GM23338 (cell line): ENCODE measurements around the gene B3GNT4. TPM values are rescaled to one million over a fixed set of nuclear protein-coding genes. Genes with fewer than 3 reads are reported as not detected.

Experiments
- ATAC-seq: fragments of 200-7000 bp; cut with Tn5 transposase; 3 replicates; pipeline ENCODE4 v1.9.1; 2020
- DNase-seq: peaks from one replicate; pipeline ENCODE4 v3.0.0-alpha.2; 2015; ENCODE audit warnings: low spot score
- H2AFZ ChIP-seq: fragments of 200-600 bp; sonication (generic); 2 replicates; pipeline ENCODE4 v1.8.0; 2016; ENCODE audit warnings: antibody characterized with exemption, mild to moderate bottlenecking, moderate library complexity
- H3F3A ChIP-seq: fragments of 200-600 bp; sonication (generic); replicated peaks from 2 replicates; pipeline ENCODE4 v1.8.0; 2017; ENCODE audit warnings: antibody characterized with exemption, mixed run types, low read depth
- H3K27ac ChIP-seq: fragments of 200-600 bp; sonication (generic); 2 replicates; pipeline ENCODE4 v1.6.1; 2016; ENCODE audit warnings: low read depth
- H3K27me3 ChIP-seq: fragments of 200-600 bp; sonication (generic); 2 replicates; pipeline ENCODE4 v1.8.0; 2016; ENCODE audit warnings: mild to moderate bottlenecking, mixed run types, moderate library complexity; ENCODE audit not compliant: insufficient read depth
- H3K36me3 ChIP-seq: fragments of 200-600 bp; sonication (generic); 2 replicates; pipeline ENCODE4 v1.8.0; 2016; ENCODE audit warnings: mild to moderate bottlenecking; ENCODE audit not compliant: insufficient read depth
- H3K4me1 ChIP-seq: fragments of 200-600 bp; sonication (generic); 2 replicates; pipeline ENCODE4 v1.8.0; 2016; ENCODE audit warnings: mild to moderate bottlenecking, moderate library complexity; ENCODE audit not compliant: insufficient read depth
- H3K4me2 ChIP-seq: fragments of 200-600 bp; sonication (generic); 2 replicates; pipeline ENCODE4 v1.7.1; 2017; ENCODE audit warnings: mixed run types
- H3K4me3 ChIP-seq: fragments of 200-600 bp; sonication (generic); 2 replicates; pipeline ENCODE4 v1.6.1; 2016; ENCODE audit warnings: mixed run types
- H3K79me2 ChIP-seq: fragments of 200-600 bp; sonication (generic); replicated peaks from 2 replicates; pipeline ENCODE4 v1.8.0; 2017; ENCODE audit warnings: mild to moderate bottlenecking; ENCODE audit not compliant: insufficient read depth
- H3K9me2 ChIP-seq: fragments of 200-600 bp; sonication (generic); 2 replicates; pipeline ENCODE4 v1.8.0; 2017; ENCODE audit not compliant: insufficient read depth
- H4K20me1 ChIP-seq: fragments of 200-600 bp; sonication (generic); replicated peaks from 2 replicates; pipeline ENCODE4 v1.8.0; 2017; ENCODE audit warnings: mild to moderate bottlenecking; ENCODE audit not compliant: insufficient read depth
- H3K27ac Mint-ChIP-seq: 2 replicates; pipeline ENCODE4 v1.8.0; 2020; ENCODE audit warnings: inconsistent platforms, mild to moderate bottlenecking, moderate library complexity, mixed read lengths
- H3K27me3 Mint-ChIP-seq: 3 replicates; pipeline ENCODE4 v1.8.0; 2022; ENCODE audit warnings: low read depth, mild to moderate bottlenecking, moderate library complexity, mixed read lengths, inconsistent platforms; ENCODE audit not compliant: insufficient read depth, poor library complexity
- H3K36me3 Mint-ChIP-seq: 3 replicates; pipeline ENCODE4 v1.8.0; 2021; ENCODE audit warnings: low read depth, mild to moderate bottlenecking, inconsistent platforms, moderate library complexity, mixed read lengths
- H3K4me1 Mint-ChIP-seq: 3 replicates; pipeline ENCODE4 v1.8.0; 2020; ENCODE audit warnings: mild to moderate bottlenecking, inconsistent platforms, mixed read lengths
- H3K4me3 Mint-ChIP-seq: 3 replicates; pipeline ENCODE4 v1.8.0; 2021; ENCODE audit warnings: moderate library complexity, mild to moderate bottlenecking, inconsistent platforms, mixed read lengths
- H3K9me3 Mint-ChIP-seq: 3 replicates; pipeline ENCODE4 v1.8.0; 2020; ENCODE audit warnings: moderate library complexity, mild to moderate bottlenecking, inconsistent platforms, mixed read lengths
- CREB1 ChIP-seq: fragments of 250-450 bp; sonication (Bioruptor Pico); IDR thresholded peaks from 2 replicates; pipeline ENCODE4 v1.5.0; 2020; ENCODE audit warnings: low read depth, mild to moderate bottlenecking, moderate library complexity
- CTCF ChIP-seq, 2 experiments: fragments of 200-600 bp in 1 of 2; sonication (generic) in 1 of 2; conservative IDR thresholded peaks; 2 replicates each; pipeline versions ENCODE4 v1.5.1 to v1.6.1; 2016 to 2017; ENCODE audit warnings: antibody characterized with exemption in 2 of 2, low read depth in 2 of 2, mild to moderate bottlenecking in 2 of 2, moderate library complexity in 1 of 2
- EZH2 ChIP-seq: fragments of 200-600 bp; sonication (generic); IDR thresholded peaks from one replicate; pipeline ENCODE4 v1.8.0; 2017; ENCODE audit warnings: antibody characterized with exemption, mild to moderate bottlenecking, low read depth; ENCODE audit not compliant: unreplicated experiment
- EZH2phosphoT487 ChIP-seq: fragments of 200-600 bp; sonication (generic); IDR thresholded peaks from one replicate; pipeline ENCODE4 v1.8.1; 2018; ENCODE audit warnings: antibody characterized with exemption; ENCODE audit not compliant: unreplicated experiment
- JUNB ChIP-seq: IDR thresholded peaks from one replicate; pipeline ENCODE4 v1.6.1; 2016; ENCODE audit warnings: antibody characterized with exemption; ENCODE audit not compliant: unreplicated experiment
- NANOG ChIP-seq: IDR thresholded peaks from 2 replicates; pipeline ENCODE4 v1.6.1; 2016; ENCODE audit warnings: antibody characterized with exemption, borderline replicate concordance
- POLR2AphosphoS5 ChIP-seq: IDR thresholded peaks from 2 replicates; pipeline ENCODE4 v1.6.1; 2016; ENCODE audit warnings: antibody characterized with exemption, low read depth
- STAT1 ChIP-seq: IDR thresholded peaks from one replicate; pipeline ENCODE4 v1.6.1; 2016; ENCODE audit warnings: antibody characterized with exemption; ENCODE audit not compliant: unreplicated experiment
- ZNF114 ChIP-seq: fragments of 250-450 bp; sonication (Bioruptor Pico); IDR thresholded peaks from 2 replicates; pipeline ENCODE4 v1.5.0; 2020; ENCODE audit warnings: mild to moderate bottlenecking, moderate library complexity
- ZNF331 ChIP-seq: fragments of 250-450 bp; sonication (Bioruptor Pico); IDR thresholded peaks from 2 replicates; pipeline ENCODE4 v1.5.0; 2020; ENCODE audit warnings: low read depth, mild to moderate bottlenecking, moderate library complexity
- polyA plus RNA-seq: library from polyadenylated mRNA; unstranded; fragments of >200 nt; fragmentation: Nextera tagmentation; extraction: Ambion mirVana; gene quantifications from 2 replicates; pipeline ENCODE4 v1.2.1, GENCODE V29; 2016
- total RNA-seq: library from RNA; depleted of rRNA; stranded (reverse); fragments of >200 nt; shearing (Covaris generic); gene quantifications from 2 replicates; pipeline ENCODE4 v1.2.3, GENCODE V29; 2014
- TF ChIP-seq, protein P1 (sequence below): IDR thresholded peaks from 2 replicates; pipeline ENCODE4 v1.6.1; 2016; ENCODE audit warnings: antibody characterized with exemption
- TF ChIP-seq, protein P2 (sequence below): IDR thresholded peaks from one replicate; pipeline ENCODE4 v1.6.1; 2018; ENCODE audit warnings: antibody characterized with exemption; ENCODE audit not compliant: unreplicated experiment
- TF ChIP-seq, protein P3 (sequence below): fragments of 250-450 bp; sonication (Bioruptor Pico); IDR thresholded peaks from 2 replicates; pipeline ENCODE4 v1.5.0; 2020; ENCODE audit warnings: mild to moderate bottlenecking, moderate library complexity

The B3GNT4 gene
- total and polyA plus RNA-seq, 2 experiments from 2014 or later = 0.80 to 1.8 TPM

GRCh38 chr12:122206976-122207375, 3.5 kb downstream of the B3GNT4 start:
- peaks cover 36% of the 10 kb centered on the region for H3K36me3 ChIP-seq
- 0 out of 2 replicates have a peak overlapping the region, but pooled peaks have one; percentile 26 for H3K4me2 ChIP-seq
- DNase-seq = no peak
- no peak overlapping the region for H2AFZ ChIP-seq
- peaks cover 38% of the 10 kb centered on the region for H3K27me3 Mint-ChIP-seq
- no peak overlapping the region for H3K4me3 ChIP-seq
- H4K20me1 ChIP-seq = peaks cover 29% of the 10 kb centered on the region
- TF ChIP-seq POLR2AphosphoS5 (no peak), NANOG (no peak), ZNF331 (no peak), CTCF (conservative IDR thresholded peaks at IDR 0.05; ENCODE audit: low read depth in 2 of 2) (no peak), EZH2phosphoT487 (no peak), JUNB (no peak), EZH2 (no peak), STAT1 (no peak), CREB1 (CRISPR knock-in tag) (no peak), ZNF114 (CRISPR knock-in tag) (no peak)
- TF ChIP-seq, protein P1, sequence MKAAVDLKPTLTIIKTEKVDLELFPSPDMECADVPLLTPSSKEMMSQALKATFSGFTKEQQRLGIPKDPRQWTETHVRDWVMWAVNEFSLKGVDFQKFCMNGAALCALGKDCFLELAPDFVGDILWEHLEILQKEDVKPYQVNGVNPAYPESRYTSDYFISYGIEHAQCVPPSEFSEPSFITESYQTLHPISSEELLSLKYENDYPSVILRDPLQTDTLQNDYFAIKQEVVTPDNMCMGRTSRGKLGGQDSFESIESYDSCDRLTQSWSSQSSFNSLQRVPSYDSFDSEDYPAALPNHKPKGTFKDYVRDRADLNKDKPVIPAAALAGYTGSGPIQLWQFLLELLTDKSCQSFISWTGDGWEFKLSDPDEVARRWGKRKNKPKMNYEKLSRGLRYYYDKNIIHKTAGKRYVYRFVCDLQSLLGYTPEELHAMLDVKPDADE = no peak
- TF ChIP-seq, protein P2, sequence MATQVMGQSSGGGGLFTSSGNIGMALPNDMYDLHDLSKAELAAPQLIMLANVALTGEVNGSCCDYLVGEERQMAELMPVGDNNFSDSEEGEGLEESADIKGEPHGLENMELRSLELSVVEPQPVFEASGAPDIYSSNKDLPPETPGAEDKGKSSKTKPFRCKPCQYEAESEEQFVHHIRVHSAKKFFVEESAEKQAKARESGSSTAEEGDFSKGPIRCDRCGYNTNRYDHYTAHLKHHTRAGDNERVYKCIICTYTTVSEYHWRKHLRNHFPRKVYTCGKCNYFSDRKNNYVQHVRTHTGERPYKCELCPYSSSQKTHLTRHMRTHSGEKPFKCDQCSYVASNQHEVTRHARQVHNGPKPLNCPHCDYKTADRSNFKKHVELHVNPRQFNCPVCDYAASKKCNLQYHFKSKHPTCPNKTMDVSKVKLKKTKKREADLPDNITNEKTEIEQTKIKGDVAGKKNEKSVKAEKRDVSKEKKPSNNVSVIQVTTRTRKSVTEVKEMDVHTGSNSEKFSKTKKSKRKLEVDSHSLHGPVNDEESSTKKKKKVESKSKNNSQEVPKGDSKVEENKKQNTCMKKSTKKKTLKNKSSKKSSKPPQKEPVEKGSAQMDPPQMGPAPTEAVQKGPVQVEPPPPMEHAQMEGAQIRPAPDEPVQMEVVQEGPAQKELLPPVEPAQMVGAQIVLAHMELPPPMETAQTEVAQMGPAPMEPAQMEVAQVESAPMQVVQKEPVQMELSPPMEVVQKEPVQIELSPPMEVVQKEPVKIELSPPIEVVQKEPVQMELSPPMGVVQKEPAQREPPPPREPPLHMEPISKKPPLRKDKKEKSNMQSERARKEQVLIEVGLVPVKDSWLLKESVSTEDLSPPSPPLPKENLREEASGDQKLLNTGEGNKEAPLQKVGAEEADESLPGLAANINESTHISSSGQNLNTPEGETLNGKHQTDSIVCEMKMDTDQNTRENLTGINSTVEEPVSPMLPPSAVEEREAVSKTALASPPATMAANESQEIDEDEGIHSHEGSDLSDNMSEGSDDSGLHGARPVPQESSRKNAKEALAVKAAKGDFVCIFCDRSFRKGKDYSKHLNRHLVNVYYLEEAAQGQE = no peak
- TF ChIP-seq, protein P3, sequence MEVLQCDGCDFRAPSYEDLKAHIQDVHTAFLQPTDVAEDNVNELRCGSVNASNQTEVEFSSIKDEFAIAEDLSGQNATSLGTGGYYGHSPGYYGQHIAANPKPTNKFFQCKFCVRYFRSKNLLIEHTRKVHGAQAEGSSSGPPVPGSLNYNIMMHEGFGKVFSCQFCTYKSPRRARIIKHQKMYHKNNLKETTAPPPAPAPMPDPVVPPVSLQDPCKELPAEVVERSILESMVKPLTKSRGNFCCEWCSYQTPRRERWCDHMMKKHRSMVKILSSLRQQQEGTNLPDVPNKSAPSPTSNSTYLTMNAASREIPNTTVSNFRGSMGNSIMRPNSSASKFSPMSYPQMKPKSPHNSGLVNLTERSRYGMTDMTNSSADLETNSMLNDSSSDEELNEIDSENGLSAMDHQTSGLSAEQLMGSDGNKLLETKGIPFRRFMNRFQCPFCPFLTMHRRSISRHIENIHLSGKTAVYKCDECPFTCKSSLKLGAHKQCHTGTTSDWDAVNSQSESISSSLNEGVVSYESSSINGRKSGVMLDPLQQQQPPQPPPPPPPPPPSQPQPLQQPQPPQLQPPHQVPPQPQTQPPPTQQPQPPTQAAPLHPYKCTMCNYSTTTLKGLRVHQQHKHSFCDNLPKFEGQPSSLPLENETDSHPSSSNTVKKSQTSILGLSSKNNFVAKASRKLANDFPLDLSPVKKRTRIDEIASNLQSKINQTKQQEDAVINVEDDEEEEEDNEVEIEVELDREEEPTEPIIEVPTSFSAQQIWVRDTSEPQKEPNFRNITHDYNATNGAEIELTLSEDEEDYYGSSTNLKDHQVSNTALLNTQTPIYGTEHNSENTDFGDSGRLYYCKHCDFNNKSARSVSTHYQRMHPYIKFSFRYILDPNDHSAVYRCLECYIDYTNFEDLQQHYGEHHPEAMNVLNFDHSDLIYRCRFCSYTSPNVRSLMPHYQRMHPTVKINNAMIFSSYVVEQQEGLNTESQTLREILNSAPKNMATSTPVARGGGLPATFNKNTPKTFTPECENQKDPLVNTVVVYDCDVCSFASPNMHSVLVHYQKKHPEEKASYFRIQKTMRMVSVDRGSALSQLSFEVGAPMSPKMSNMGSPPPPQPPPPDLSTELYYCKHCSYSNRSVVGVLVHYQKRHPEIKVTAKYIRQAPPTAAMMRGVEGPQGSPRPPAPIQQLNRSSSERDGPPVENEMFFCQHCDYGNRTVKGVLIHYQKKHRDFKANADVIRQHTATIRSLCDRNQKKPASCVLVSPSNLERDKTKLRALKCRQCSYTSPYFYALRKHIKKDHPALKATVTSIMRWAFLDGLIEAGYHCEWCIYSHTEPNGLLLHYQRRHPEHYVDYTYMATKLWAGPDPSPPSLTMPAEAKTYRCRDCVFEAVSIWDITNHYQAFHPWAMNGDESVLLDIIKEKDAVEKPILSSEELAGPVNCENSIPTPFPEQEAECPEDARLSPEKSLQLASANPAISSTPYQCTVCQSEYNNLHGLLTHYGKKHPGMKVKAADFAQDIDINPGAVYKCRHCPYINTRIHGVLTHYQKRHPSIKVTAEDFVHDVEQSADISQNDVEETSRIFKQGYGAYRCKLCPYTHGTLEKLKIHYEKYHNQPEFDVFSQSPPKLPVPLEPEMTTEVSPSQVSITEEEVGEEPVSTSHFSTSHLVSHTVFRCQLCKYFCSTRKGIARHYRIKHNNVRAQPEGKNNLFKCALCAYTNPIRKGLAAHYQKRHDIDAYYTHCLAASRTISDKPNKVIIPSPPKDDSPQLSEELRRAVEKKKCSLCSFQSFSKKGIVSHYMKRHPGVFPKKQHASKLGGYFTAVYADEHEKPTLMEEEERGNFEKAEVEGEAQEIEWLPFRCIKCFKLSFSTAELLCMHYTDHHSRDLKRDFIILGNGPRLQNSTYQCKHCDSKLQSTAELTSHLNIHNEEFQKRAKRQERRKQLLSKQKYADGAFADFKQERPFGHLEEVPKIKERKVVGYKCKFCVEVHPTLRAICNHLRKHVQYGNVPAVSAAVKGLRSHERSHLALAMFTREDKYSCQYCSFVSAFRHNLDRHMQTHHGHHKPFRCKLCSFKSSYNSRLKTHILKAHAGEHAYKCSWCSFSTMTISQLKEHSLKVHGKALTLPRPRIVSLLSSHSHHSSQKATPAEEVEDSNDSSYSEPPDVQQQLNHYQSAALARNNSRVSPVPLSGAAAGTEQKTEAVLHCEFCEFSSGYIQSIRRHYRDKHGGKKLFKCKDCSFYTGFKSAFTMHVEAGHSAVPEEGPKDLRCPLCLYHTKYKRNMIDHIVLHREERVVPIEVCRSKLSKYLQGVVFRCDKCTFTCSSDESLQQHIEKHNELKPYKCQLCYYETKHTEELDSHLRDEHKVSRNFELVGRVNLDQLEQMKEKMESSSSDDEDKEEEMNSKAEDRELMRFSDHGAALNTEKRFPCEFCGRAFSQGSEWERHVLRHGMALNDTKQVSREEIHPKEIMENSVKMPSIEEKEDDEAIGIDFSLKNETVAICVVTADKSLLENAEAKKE = no peak
- H3K9me3 Mint-ChIP-seq = no peaks in the 10 kb centered on the region
- H3K4me1 Mint-ChIP-seq = peaks cover 24% of the 10 kb centered on the region
- H3K4me1 ChIP-seq = peaks cover 11% of the 10 kb centered on the region; the same call in 1 of the 2 replicates
- no peaks in the 10 kb centered on the region for H3K79me2 ChIP-seq
- H3K27ac ChIP-seq = no peak overlapping the region
- peaks cover 36% of the 10 kb centered on the region for H3K36me3 Mint-ChIP-seq
- no peaks in the 10 kb centered on the region for H3K9me2 ChIP-seq
- H3F3A ChIP-seq = peaks cover 20% of the 10 kb centered on the region
- no peak for ATAC-seq
- H3K4me3 Mint-ChIP-seq = no peak overlapping the region
- no peak overlapping the region for H3K27ac Mint-ChIP-seq
- peaks cover 43% of the 10 kb centered on the region for H3K27me3 ChIP-seq
